A549 (cell line): ENCODE data around the gene RELL2.

Experiments used
- CBX8 ChIP-seq: fragments of 200-600 bp; sonication (generic); IDR thresholded peaks from 2 replicates; pipeline ENCODE4 v1.6.1; 2016
- CTCF ChIP-seq: fragments of >200 bp; sonication (Bioruptor Twin); formaldehyde crosslinking; IDR thresholded peaks from 3 replicates; pipeline ENCODE4 v1.5.1; 2016
- EP300 ChIP-seq, 2 experiments: fragments of >200 bp; sonication (Bioruptor Twin); formaldehyde crosslinking; IDR thresholded peaks; 2 replicates in 1 of 2; 3 replicates in 1 of 2; pipeline ENCODE4 v1.6.1; 2016 to 2017
- HMGXB4 ChIP-seq: fragments of 250-450 bp; sonication (Bioruptor Pico); IDR thresholded peaks from 2 replicates; pipeline ENCODE4 v1.5.0; 2021; ENCODE audit warnings: mild to moderate bottlenecking, moderate library complexity, borderline replicate concordance
- MAZ ChIP-seq: fragments of 150-350 bp; IDR thresholded peaks from 2 replicates; pipeline ENCODE4 v1.6.1; 2014; ENCODE audit warnings: antibody characterized with exemption, low read depth, low read length, borderline replicate concordance
- RFX5 ChIP-seq: fragments of 450-650 bp; IDR thresholded peaks from 2 replicates; pipeline ENCODE4 v1.7.1; 2014; ENCODE audit warnings: antibody characterized with exemption, mild to moderate bottlenecking, moderate library complexity
- TF ChIP-seq, protein P1 (sequence below): IDR thresholded peaks from 2 replicates; pipeline ENCODE4 v1.6.1; 2012
- TF ChIP-seq, protein P2 (sequence below): fragments of 450-650 bp; IDR thresholded peaks from 2 replicates; pipeline ENCODE4 v1.6.1; 2014; ENCODE audit warnings: antibody characterized with exemption

GRCh38 chr5:141651728-141652105, 14.9 kb downstream of the RELL2 start:
- TF ChIP-seq CTCF (no peak), MAZ (no peak), EP300 (IDR thresholded peaks at IDR 0.05) (no peak), RFX5 (no peak), CBX8 (no peak), HMGXB4 (CRISPR knock-in tag) (no peak)
- TF ChIP-seq, protein P1, sequence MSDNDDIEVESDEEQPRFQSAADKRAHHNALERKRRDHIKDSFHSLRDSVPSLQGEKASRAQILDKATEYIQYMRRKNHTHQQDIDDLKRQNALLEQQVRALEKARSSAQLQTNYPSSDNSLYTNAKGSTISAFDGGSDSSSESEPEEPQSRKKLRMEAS, result no peak
- TF ChIP-seq, protein P2, sequence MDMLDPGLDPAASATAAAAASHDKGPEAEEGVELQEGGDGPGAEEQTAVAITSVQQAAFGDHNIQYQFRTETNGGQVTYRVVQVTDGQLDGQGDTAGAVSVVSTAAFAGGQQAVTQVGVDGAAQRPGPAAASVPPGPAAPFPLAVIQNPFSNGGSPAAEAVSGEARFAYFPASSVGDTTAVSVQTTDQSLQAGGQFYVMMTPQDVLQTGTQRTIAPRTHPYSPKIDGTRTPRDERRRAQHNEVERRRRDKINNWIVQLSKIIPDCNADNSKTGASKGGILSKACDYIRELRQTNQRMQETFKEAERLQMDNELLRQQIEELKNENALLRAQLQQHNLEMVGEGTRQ, result no peak
